ENCODE results near the gene LARP4B.

The LARP4B gene

DNA sequence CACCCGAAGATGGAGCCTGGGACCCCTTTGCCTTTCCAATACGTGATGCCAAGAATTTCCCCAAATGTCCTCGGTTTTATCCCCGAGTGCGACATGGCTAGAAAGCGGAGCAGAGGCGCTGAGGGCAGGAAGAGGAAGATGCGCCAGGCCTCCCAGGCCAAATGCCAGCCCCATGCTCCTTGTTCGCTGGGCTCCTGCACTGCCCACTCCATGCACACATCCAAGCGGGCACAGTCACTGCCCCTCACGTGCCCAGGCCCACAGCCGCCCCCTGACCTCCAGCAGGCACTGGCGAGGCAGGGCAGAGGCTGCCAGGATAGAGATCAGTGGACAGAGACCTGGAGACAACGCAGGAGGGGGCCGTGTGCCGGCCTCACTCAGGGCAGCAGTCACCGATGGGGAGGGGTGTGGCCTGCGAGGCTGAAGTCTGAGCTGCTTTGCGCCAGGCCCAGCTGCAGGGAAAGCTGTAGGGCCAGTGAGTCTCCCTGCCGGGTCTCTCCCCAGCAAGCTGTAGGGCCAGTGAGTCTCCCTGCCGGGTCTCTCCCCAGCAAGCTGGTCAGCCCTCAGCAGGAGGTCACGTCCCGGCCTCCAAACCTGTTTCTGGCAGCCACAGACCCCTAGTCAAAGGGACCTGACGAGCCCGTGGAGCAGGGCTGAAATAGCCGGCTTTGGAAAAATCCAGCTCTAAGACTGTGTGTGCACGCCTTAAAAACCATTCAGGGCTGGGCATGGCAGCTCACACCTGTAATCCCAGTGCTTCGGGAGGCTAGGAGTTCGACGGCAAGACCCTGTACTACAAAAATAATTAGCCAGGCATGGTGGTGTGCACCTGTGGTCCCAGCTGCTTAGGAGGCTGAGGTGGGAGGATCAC is 141.4 kb downstream of the LARP4B start:
- no peak for DNase-seq (ENCODE audit: low read depth in 1 of 2, low spot score in 1 of 2)

GRCh38 chr10:788796-789748 is 142.4 kb downstream of the LARP4B start:
- peak in 1 of 2 donors; percentile 11 for DNase-seq (ENCODE audit: low read depth in 1 of 2, low spot score in 1 of 2)

- DNase-seq (ENCODE audit: low read depth in 1 of 2, low spot score in 1 of 2), result no peak
Observed at GRCh38 chr10:787933-788651, 143.4 kb downstream of the LARP4B start.

DNA sequence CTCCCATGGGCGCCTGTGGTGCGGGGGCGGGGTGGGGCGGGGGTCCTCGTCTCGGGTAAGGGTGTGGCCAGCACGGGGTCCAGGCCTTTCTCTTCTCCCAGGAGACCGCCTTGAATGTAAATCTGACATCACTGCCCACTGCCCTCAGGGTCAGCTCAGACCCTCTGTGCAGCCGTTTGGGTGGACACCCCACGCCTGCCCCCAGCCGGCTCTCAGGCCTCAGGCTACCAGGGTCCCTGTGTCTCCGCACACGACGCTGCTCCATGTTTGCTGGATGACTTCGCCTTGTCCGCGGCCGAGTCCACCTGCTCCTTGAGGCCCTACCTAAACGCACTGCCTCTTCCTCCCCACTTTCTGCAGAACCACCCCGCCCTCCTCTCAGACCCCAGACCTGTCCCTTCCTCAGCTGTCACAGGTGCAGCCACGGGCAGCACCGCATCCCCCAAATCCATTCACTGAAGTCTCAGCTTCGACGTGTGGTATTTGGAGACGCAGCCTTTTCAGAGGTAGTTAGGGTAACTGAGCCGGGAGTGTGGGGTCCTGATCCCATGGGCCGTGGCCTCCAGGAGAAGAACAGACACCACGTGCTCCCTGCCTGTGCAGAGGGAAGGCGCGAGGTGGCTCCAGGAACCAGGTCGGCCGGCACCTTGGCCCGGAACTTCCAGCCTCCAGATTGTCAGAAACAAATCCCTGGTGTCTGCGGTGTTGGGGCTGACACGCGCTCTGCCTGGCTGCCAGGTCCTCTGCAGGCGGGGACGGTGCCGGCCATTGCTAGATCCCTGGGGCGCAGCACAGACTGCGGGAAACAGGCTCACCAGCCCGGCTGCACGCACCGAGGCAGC is 144.7 kb downstream of the LARP4B start:
- DNase-seq (ENCODE audit: low read depth in 1 of 2, low spot score in 1 of 2), result no peak

DNA sequence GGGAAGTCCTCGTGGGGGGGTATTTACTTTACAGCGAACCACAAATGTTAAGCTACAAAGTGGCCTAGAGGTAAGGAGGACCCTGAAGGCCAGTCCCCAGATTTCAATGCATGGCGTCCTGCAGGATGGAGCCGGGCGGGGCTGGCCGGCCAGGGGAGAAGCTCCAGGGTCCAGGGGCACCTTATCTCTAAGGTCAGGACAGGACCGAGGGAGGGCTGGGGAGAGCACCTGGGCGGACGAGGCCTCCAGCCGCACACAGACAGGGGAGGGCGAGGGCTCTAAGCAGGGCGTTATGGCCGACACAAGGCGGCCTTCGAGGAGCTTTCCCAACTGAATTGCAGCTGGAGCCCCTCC is 145.7 kb downstream of the LARP4B start:
- no peak for DNase-seq (ENCODE audit: low read depth in 1 of 2, low spot score in 1 of 2)

- DNase-seq (ENCODE audit: low read depth in 1 of 2, low spot score in 1 of 2), result no peak
Observed at GRCh38 chr10:785089-785860, 146.2 kb downstream of the LARP4B start.

DNA sequence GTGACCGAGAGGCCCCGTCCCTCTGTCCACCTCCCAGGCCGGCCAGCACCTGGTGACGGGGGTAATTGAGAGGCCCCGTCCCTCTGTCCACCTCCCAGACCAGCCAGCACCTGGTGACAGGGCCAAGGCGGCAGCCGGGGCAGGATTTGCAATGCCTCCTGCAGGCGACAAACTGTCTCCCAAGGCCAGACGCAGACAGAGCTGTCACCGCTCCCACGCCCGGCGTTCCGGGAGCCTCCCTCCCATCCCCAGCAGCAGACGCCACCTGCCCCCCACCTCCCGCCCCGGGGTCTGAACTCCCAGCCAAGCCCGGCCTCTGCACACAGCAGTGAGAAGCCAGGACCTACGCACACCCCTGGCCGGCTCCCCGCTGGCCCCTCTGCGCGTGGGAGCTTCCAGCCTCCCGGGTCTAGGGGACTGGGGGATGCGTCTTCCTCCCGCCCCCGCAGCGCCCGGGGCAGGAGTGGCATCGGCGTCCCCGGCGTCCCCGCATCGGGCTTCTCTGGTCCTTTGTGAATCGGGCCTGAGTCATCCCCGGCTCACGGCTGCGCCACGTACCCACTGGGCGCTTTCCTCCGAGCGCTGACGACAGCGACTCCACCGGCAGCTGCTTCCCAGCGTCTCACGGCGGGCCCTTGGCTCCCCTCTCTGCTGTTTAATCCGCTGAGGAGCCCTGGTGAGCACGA is 147.0 kb downstream of the LARP4B start:
- DNase-seq (ENCODE audit: low read depth in 1 of 2, low spot score in 1 of 2), result peak in 1 of 2 donors; percentile 50

DNA sequence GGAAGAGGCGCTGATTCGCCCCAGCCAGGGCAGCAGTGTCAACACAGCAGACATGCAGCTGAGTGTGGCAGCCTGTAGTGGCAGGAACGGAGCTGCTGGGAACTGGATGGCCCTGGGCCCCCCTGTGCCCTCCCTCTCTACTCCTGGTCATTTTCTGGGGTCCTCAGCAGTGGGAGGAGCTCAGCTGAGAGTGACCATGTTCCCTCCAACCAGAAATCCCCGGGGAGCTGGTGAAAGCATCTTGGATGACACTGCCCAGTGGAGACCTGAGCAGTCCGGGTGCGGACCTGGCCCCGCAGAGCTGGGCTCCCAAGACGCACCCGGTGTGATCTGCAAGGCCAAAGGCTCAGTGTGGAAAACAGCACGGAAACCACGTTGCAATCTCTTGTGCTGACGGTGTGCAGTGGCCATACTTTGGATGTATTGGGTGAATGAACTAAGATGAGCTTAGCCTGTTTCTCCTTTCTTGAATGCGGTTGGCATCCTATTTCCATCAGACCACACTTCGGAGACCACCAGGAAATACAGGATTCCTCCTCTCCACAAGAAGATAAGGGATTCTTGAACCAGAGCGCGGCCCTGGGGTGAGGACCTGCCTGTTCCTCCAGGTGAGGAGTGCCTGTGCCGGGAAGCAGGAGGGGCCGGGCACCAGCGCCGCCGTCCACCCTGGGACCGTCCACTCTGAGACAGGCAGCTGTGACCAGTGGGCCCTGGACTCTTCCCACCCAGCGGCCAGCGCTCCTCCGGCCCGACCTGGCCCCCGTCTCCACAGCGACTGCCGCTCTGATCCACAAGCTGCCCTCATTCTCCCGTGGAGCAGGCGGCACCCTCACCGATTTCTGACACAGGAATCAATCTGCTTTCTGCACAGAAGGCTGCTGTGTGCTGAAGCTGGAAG is 148.5 kb downstream of the LARP4B start:
- no peak for DNase-seq (ENCODE audit: low read depth in 1 of 2, low spot score in 1 of 2)

DNA sequence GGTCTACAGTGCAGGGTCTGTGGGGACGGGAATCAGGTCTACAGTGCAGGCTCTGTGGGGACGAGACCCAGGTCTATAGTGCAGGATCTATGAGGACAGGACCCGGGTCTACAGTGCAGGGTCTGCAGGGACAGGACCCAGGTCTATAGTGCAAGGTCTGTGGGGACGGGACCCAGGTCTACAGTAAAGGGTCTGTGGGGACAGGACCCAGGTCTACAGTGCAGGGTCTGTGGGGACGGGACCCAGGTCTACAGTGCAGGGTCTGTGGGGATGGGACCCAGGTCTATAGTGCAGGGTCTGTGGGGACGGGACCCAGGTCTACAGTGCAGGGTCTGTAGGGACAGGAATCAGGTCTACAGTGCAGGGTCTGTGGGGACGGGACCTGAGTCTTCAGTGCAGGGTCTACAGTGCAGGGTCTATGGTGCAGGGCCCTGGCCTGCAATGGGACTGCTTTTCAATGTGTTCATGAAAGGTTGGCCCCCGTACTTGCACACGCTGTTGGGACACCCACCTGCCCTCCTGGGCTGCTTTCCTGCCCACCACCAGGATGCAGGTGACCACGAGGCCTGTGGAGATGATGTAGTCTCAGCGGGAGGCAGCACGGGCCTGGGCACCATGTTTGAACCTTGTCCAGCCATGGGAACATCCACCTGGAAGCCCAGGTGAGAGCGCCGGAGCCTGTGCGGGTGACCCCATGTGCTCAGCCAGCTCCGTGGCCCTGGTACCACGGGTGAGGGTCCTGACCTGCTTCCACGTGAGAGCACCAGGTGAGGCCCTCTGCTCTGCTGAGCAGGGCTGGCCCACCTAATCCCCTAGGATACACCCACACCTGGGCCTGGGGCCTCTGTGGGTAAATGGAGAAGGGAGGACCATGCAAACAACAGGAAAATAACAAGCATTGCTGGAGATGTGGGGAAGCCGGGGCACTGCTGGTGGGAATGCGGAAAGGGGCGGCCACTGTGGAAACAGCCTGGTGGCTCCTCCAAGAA is 150.7 kb downstream of the LARP4B start:
- no peak for DNase-seq (ENCODE audit: low read depth in 1 of 2, low spot score in 1 of 2)

GRCh38 chr10:778626-779330 is 152.7 kb downstream of the LARP4B start:
- DNase-seq (ENCODE audit: low read depth in 1 of 2, low spot score in 1 of 2), result no peak

GRCh38 chr10:777913-778479 is 153.5 kb downstream of the LARP4B start:
- no peak for DNase-seq (ENCODE audit: low read depth in 1 of 2, low spot score in 1 of 2)

DNA sequence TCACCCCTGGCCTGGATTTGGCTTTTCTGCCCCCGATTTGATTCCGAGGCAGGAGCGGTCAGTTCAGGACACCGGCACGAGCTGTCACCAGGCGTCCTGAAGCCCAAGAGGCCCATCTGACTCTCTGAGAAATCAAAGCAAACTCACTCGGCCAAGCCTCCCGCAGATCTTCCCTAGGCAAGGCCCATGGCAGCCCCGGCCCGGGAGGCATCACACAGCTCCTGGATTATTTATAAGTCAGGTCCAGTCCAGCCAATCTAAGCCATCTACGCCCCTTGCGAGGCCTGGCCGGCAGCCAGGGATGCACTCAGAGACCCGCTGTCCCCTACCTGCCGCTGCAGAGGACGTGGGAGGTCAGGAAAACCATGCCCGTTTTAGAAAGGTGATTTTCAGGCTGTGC is 154.7 kb downstream of the LARP4B start:
- no peak for DNase-seq (ENCODE audit: low read depth in 1 of 2, low spot score in 1 of 2)

GRCh38 chr10:775245-776075 is 156.0 kb downstream of the LARP4B start:
- DNase-seq (ENCODE audit: low read depth in 1 of 2, low spot score in 1 of 2), result no peak

DNA sequence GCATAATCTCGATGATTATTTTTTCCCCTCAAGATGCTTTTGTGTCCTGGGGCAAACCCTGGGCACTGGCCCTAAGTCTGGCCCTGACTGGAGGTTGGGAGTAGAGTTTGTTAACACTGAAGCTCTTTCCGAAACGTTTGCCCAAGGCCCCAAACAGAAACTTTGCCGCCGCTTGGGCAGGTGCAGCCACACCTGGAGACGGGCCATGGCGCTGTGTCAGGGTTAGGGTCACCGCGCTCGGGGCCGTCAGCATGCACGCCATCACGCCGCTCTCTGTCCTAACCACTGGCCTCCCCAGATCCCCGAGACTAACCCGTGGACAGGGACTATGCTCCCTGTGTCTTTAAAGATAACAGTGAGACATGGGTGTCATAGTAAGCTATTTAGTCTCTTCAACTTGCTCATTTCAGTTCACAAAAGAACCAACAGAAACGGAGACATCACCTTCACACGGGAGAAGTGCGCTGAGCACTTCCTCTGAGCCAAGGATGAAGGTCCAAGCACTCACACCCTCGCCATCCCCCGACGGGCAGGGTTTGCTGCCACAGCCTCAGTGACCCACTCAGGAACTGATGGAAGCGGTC is 156.8 kb downstream of the LARP4B start:
- DNase-seq (ENCODE audit: low read depth in 1 of 2, low spot score in 1 of 2), result no peak

DNA sequence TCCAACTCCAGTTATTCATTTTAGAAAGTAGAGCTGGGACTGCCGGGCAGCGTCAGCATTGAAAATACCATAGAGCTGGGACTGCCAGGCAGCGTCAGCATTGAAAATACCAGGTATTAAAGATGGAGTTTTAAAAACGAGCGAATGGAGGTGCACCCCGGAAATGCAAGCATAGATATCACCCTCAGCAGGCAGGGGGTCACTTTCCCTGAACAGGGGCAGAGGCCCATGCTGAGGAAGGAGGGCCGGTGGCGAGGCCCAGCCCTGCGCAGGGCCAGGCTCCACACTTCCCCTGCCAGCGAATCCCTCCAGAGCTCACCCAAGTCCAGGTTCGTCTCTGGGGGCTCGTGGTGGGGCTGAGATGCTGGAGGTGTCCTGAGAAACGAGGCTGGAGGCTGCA is 157.3 kb downstream of the LARP4B start:
- no peak for DNase-seq (ENCODE audit: low read depth in 1 of 2, low spot score in 1 of 2)

All from stimulated activated CD4-positive, alpha-beta T cell treated with anti-CD3 and anti-CD28 coated beads, Interleukin-15, amount 100 ng/mL, for 1 hour (primary cell).